Right ventricle myocardium inferior (tissue), 1 donor: ENCODE measurements around the gene RHOD. TPM values are rescaled to one million over a fixed set of nuclear protein-coding genes. Genes with fewer than 3 reads are reported as not detected.

Source experiments
- ATAC-seq: fragments of 200-7000 bp; cut with Tn5 transposase; one replicate; pipeline ENCODE4 v1.9.1; 2020; ENCODE audit warnings: mild to moderate bottlenecking, moderate library complexity
- DNase-seq: peaks from one replicate; pipeline ENCODE4 v3.0.0; 2021; ENCODE audit errors: missing footprints
- intact Hi-C: fragments of 100-400 bp; cut with DNase I; formaldehyde crosslinking; loops from one replicate; pipeline ENCODE4 v1.11.0; 2022
- total RNA-seq: library from RNA; stranded (reverse); fragmentation: NEBNext Ultra II Directional; extraction: Animal tissue kit (Norgen Biotek cat#: 25700); gene quantifications from one replicate; pipeline ENCODE4 v1.2.1, GENCODE V29; 2021
- donor health status: DM: no; HTN: yes; CAD: no; lungs with severe emphysema.

RHOD gene
- total RNA-seq, 1 donor from 2014 or later = 62.5 TPM

- ATAC-seq = peak; percentile 81
- DNase-seq = peak; percentile 82
- intact Hi-C loops = no loop called here
These were observed 1.7 kb upstream of the RHOD start for GRCh38 chr11:67054836-67055523.

- ATAC-seq (no peak), DNase-seq (peak; percentile 16)
- intact Hi-C loops = no loop called here
These were observed 835 bp upstream of the RHOD start for GRCh38 chr11:67055812-67056211.

GRCh38 chr11:67057205-67057672 is 592 bp downstream of the RHOD start:
- DNase-seq (no peak), ATAC-seq (peak; percentile 36)
- intact Hi-C loops = no loop called here

- DNase-seq = no peak
- no peak for ATAC-seq
- intact Hi-C loops = no loop called here
These were observed 1.9 kb downstream of the RHOD start for GRCh38 chr11:67058506-67058905.

- peak; percentile 37 for DNase-seq
- intact Hi-C loops = no loop called here
- ATAC-seq = no peak
These were observed 3.0 kb downstream of the RHOD start for GRCh38 chr11:67059671-67060070.

- ATAC-seq = no peak
- intact Hi-C loops = no loop called here
- DNase-seq = peak; percentile 56
These were observed 3.5 kb downstream of the RHOD start for GRCh38 chr11:67060111-67060522.

- intact Hi-C loops = no loop called here
- no peak for DNase-seq
- no peak for ATAC-seq
These were observed 6.1 kb downstream of the RHOD start for GRCh38 chr11:67062526-67063373.

- ATAC-seq = peak; percentile 57
- intact Hi-C loops = no loop called here
- DNase-seq = no peak
These were observed 9.7 kb downstream of the RHOD start for GRCh38 chr11:67066333-67066709.

GRCh38 chr11:67071420-67072284 is 15.0 kb downstream of the RHOD start:
- peak; percentile 87 for ATAC-seq
- intact Hi-C loops = no loop called here
- peak; percentile 91 for DNase-seq

GRCh38 chr11:67072295-67072694 is 15.6 kb downstream of the RHOD start:
- DNase-seq = no peak
- no peak for ATAC-seq
- intact Hi-C loops = no loop called here

GRCh38 chr11:67073908-67074307 is 17.3 kb downstream of the RHOD start:
- ATAC-seq = no peak
- intact Hi-C loops = no loop called here
- no peak for DNase-seq

GRCh38 chr11:67076202-67076601 is 19.6 kb downstream of the RHOD start:
- DNase-seq (no peak), ATAC-seq (no peak)
- intact Hi-C loops = no loop called here

GRCh38 chr11:67079065-67079705 is 22.5 kb downstream of the RHOD start:
- no peak for ATAC-seq
- intact Hi-C loops = no loop called here
- no peak for DNase-seq

GRCh38 chr11:67082071-67082791 is 25.6 kb downstream of the RHOD start:
- peak; percentile 31 for ATAC-seq
- DNase-seq = no peak
- intact Hi-C loops = loop anchor here (2.0 to 5.0 kb wide), 2 partner anchors 157 to 235 kb away; no protein-coding TSS in a partner anchor

- no peak for DNase-seq
- intact Hi-C loops = loop anchor here (2.0 to 5.0 kb wide), 2 partner anchors 155 to 233 kb away; no protein-coding TSS in a partner anchor
- no peak for ATAC-seq
These were observed 27.2 kb downstream of the RHOD start for GRCh38 chr11:67083786-67084366.

- ATAC-seq (no peak), DNase-seq (no peak)
- intact Hi-C loops = no loop called here
These were observed 29.0 kb downstream of the RHOD start for GRCh38 chr11:67085617-67086016.

- intact Hi-C loops = no loop called here
- no peak for DNase-seq
- no peak for ATAC-seq
These were observed 34.1 kb downstream of the RHOD start for GRCh38 chr11:67090717-67091116.

- no peak for DNase-seq
- intact Hi-C loops = loop anchor here (5.0 kb wide), 1 partner anchor 72 kb away; no protein-coding TSS in a partner anchor
- ATAC-seq = no peak
These were observed 38.5 kb downstream of the RHOD start for GRCh38 chr11:67095214-67095507.
